HG03442 (cell line): ENCODE measurements around the gene TRIM23.
"Not testable (repeated sequence)": the region's sequence is repeated elsewhere in the genome, so short reads cannot be mapped to it uniquely, and the experiment has no call there.

ENCODE experiments used
- ATAC-seq: cut with Tn5 transposase; IDR thresholded peaks from one replicate; pipeline ENCODE4 v1.9.1; 2021; ENCODE audit warnings: mild to moderate bottlenecking, moderate library complexity; ENCODE audit not compliant: unreplicated experiment

The TRIM23 gene

DNA sequence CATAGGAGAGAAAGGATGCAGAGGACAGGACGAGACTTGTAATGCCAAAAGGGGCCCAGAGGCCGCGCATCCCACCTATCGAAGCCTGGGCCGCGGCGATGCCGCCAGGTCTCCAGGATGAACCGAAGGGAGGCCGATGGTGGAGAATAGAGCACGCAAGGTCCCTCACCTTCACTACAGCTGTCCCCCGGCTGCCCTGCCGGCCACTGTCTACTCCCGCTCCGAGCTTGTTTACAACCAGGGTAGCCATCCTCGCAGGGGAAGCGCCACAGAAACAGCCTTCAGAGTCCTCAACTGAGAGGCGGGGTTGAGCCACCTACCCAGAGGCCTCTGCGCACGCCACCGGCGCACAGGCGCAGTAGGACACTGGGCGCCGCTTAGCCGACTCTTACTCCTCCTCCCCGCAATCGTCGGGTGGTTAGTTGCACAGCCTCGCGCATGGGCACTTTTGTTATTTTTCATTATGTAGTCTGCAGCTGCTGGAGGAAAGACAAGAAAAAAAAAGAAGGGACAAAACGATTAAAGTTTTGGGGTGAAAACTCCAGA is at the start of gene TRIM23:
TRIM23 (minus strand) TSS at position 309 of the 546 bp plus-strand sequence; CDS start at position 250, 59 bp downstream.
- peak; percentile 95 for ATAC-seq

- no peak for ATAC-seq
Observed at GRCh38 chr5:65672796-65673195, 48.7 kb upstream of the TRIM23 start.

- ATAC-seq = no peak
Observed at GRCh38 chr5:65668696-65669095, 44.6 kb upstream of the TRIM23 start.

DNA sequence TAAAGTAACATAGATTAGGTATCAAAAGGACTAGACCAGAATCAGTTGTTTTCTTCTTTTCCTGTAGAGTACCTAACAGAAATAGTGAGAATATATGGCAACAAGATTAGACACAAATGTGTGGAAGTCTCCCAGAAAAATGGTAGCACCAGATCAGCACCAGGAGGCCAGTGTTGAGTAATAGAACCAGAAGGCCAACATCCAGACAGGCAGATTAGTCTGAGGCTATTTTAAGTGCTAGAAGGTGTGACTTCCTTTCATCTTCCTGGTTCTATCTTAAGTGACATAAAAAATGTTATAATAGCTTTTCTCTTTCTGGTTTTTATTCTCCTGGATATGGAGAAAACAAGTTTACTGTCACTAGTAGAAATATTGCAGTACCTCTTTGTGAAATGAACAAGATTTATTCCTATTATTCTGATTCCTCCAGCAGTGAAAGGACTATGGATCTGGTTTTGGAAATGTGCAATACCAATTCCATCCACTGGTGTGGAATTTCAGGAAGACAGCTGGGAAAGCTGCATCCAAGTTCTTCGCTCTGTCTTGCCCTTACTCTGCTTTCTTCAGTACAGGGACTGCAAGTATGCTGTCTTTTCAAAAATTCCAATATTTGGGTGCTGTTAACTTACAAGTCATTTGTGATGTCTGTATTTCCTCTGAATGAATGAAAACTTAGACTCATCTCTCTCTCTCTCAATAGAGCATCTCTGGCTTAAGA is 39.8 kb upstream of the TRIM23 start:
- ATAC-seq = no peak

DNA sequence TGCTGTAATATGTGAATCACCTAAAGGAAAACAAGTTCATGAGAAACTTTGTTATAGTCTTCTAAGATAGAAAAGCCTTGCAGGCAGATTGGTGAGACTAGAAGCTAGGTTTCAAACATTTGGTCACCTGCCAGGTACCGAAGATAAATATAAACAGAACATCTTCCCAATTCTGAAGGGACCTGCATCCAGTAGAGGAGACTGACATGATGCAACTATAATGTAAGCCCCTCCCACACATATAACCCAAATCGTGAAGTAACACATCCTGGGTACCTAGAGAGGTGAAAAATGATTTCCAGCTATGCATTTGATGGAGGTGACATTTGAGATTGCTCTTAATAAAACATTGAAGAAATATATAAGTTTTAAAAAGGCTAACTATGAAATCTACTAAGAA is 30.6 kb upstream of the TRIM23 start:
- ATAC-seq = no peak

- ATAC-seq = no peak
Observed at GRCh38 chr5:65651144-65651543, 27.0 kb upstream of the TRIM23 start.

DNA sequence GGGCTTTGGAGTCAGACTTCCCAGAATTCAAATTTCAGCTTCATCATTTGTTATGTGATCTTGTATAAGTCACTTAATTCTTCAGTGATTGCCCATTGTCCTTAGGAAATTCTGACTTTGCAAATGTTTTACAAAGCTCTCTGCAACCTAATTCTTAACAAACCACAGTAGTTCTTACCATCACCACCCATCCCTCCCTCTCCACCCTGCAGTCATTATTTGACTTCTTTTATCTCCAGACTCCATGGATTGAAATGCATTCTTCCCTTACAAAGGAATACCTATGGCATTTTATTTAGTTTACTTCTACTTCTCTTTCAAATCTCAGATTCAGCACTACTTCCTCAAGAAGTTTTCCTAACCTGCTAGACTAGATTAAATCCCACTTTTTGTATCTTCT is 23.8 kb upstream of the TRIM23 start:
- ATAC-seq = no peak

DNA sequence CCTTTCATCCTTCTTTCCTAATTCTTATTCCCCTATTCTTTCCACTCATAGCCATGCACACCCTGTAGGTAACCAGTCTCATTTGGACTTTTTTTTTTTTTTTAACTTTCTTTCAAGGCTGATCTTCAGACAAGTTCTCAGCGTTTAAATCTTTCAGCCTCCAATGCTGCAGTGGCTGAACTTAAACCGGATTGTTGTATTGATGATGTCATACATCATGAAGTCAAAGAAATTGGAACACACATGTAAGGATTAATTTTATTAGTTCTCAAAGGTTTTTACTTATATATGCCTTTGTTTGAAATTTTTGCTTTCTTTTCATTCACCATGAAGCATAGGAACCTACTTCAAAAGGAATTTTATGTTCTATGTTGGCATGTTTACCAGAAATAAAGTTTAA is 22.8 kb upstream of the TRIM23 start:
- no peak for ATAC-seq

GRCh38 chr5:65640240-65640639 is 16.1 kb upstream of the TRIM23 start:
- ATAC-seq = no peak

- ATAC-seq = no peak
Observed at GRCh38 chr5:65630981-65631380, 6.8 kb upstream of the TRIM23 start.

GRCh38 chr5:65625743-65626142 is 1.6 kb upstream of the TRIM23 start:
- no peak for ATAC-seq

DNA sequence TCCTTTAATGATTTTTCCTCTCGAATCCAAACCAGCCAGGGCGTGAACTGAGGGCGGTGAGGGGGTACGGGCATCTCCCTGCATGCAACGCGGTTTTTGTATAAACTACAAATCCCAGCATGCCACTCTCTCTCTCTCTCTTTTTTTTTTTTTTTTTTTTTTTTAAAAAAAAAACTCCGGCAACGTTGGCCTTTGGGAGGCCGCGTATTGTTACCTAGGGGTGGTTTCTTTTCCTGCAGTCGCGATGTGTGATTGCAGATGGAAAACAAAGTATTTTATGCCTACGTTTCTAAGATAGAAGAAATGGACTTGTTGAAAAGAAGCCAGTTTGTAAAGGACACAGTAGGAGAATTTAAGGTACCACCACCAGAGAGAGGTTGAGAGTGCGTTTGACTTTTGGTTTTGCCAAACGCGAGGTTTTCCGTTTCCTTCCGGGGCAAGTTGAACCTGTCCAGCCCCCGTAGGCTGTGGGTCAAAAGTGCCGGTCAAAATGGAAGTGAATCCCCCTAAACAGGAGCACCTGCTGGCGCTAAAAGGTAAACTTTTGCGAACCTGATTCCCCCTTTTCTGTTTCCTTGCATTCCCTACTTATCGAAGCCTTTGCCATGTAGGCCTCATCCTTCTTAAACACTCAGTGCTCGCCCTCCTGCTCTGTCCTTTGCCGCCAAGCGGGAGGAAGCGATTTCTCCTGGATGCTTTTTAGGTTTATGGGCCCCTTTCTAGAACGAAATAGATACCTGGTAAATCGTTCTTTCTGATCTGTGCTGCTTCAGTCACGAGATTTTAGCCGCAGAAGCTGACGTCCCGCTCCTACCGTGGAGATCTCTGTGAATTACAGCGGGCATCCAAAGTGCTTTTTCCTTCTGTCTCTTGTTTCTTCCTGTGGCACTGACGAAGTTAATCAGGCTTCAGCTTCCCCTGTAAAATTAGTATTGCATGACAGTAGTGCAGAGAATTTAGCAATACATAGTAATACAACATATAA is 730 bp upstream of the TRIM23 start, which contains the start of the genes SHLD3 and TRAPPC13:
SHLD3 (plus strand) TSS at position 457 of the 985 bp plus-strand sequence. CDS start 4,561 bp downstream, outside the sequence.
TRAPPC13 (plus strand) TSS at position 457 of the 985 bp plus-strand sequence; CDS start at position 491, 34 bp downstream.
- peak; percentile 73 for ATAC-seq

GRCh38 chr5:65623482-65623881 is 651 bp downstream of the TRIM23 start:
- ATAC-seq = no peak

DNA sequence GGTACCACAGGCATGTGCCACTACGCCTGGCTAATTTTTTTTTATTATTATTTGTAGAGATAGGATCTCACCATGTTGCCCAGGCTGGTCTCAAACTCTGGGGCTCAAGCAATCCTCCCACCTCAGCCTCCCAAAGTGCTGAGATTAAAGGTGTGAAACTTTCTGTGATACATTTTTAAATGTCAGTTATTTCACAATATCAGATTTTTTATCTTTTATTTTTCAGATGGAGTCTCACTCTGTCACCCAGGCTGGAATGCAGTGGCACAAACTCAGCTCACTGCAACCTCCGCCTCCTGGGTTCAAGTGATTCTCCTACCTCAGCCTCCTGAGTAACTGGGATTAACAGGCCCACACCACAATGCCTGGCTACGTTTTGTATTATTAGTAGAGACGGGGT is 2.2 kb downstream of the TRIM23 start:
- not testable (repeated sequence) for ATAC-seq

- ATAC-seq = no peak
Observed at GRCh38 chr5:65620021-65620420, 4.1 kb downstream of the TRIM23 start.

DNA sequence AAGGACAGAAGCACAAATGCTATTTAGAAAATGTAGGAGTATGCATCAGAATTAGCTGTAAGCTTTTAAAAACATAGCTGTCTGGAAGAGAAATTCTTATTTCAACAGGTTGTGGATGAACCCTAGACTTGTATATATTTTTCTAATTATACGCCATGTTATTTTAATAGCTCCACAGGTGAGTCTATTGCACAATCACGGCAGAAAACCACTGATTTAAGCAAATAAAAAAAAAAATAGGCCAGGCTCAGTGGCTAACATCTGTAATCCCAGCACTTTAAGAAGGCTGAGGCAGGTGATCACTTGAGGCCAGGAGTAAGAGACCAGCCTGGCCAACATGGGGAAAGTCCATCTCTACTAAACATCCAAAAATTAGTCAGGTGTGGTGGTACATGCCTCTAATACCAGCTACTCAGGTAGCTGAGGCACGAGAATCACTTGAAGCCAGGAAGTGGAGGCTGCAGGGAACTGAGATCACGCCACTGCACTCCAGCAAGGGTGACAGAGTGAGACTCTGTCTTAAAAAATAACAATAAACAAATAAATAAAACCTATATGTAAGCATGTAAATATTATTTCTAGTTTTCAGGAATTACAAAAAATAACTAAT is 11.7 kb downstream of the TRIM23 start:
- no peak for ATAC-seq

DNA sequence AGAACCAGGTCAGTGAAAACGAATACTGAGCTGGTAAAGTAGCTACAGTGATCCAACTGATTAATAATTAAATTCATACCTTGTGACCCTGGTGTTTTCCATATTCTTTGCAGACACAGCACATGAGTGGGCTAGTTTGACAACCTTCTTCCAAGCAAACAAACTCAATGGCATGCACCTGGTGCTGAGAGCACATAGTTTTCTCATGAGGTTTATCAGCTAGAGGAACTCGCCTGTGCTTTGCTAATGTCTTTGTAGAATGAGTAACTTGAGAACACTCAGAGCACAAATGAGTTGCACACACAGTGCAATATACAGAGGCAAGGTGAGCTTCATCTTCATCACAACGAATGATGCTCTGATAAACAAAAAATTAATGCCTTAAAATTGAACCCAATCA is 12.6 kb downstream of the TRIM23 start:
- no peak for ATAC-seq

DNA sequence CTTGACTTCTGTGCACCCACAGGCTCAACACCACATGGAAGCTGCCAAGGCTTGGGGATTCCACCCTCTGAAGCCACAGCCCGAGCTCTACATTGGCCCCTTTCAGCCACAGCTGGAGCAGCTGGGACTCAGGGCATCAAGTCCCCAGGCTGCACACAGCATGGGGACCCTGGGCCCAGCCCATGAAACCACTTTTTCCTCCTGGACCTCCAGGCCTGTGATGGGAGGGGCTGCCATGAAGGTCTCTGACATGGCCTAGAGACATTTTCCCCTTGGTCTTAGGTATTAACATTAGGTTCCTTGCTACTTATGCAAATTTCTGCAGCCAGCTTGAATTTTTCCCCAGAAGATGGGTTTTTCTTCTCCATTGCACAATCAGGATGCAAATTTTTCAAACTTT is 22.4 kb downstream of the TRIM23 start:
- ATAC-seq = not testable (repeated sequence)

GRCh38 chr5:65588694-65589093 is 35.4 kb downstream of the TRIM23 start:
- ATAC-seq = no peak

DNA sequence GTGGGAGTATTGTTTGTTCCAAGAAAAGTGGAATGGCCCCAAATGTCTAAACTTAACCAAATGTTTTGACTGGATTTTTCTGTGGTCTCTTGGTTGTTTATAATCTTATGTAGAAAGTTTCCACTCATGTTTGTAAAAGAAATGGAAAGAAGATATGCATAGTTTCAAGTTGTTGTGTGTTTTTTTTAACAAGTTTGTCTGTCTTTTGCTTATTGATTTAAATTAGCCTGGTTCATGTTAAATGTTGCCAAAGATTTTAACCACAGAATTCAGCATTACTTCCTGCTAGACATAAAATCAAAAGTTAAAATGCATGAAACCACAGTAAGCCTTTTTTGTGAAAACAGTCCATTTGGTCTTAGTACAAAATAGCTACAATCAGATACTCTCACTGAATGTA is 47.0 kb downstream of the TRIM23 start:
- ATAC-seq = no peak
